Liver (tissue), 3 donors: ENCODE results near the gene ATP13A5.

Experiments
- ATF3 ChIP-seq: IDR thresholded peaks from 2 replicates; pipeline ENCODE4 v1.6.1; 2016; ENCODE audit warnings: antibody characterized with exemption
- CTCF ChIP-seq: fragments of 150-350 bp; IDR thresholded peaks from 2 replicates; pipeline ENCODE4 v1.5.1; 2017; ENCODE audit warnings: improper control_type of control experiment, low read depth, low read length; ENCODE audit not compliant: missing input control
- EGR1 ChIP-seq, 2 donors: IDR thresholded peaks; 2 replicates each; pipeline ENCODE4 v1.6.1; 2016 to 2018; ENCODE audit warnings: antibody characterized with exemption in 2 of 2, low read depth in 2 of 2
- GABPA ChIP-seq, 2 donors: IDR thresholded peaks in 1 of 2; conservative IDR thresholded peaks in 1 of 2; 2 replicates each; pipeline ENCODE4 v1.6.1; 2016; ENCODE audit warnings: antibody characterized with exemption in 2 of 2, mild to moderate bottlenecking in 1 of 2, moderate library complexity in 1 of 2
- JUND ChIP-seq, 2 donors: IDR thresholded peaks; 2 replicates each; pipeline ENCODE4 v1.6.1; 2016; ENCODE audit warnings: antibody characterized with exemption in 2 of 2
- NR2F2 ChIP-seq: IDR thresholded peaks from 2 replicates; pipeline ENCODE4 v1.6.1; 2016; ENCODE audit warnings: antibody characterized with exemption
- RAD21 ChIP-seq, 2 donors: IDR thresholded peaks; 2 replicates each; pipeline ENCODE4 v1.6.1; 2016; ENCODE audit warnings: antibody characterized with exemption in 2 of 2, mild to moderate bottlenecking in 2 of 2
- REST ChIP-seq: IDR thresholded peaks from 2 replicates; pipeline ENCODE4 v1.6.1; 2016; ENCODE audit warnings: antibody characterized with exemption, mild to moderate bottlenecking
- YY1 ChIP-seq: IDR thresholded peaks from 2 replicates; pipeline ENCODE4 v1.6.1; 2016; ENCODE audit warnings: antibody characterized with exemption, mild to moderate bottlenecking
- donor health status: healthy.
- donor health status: healthy.

GRCh38 chr3:193335031-193335430 is 43.5 kb downstream of the ATP13A5 start:
- TF ChIP-seq RAD21 (IDR thresholded peaks at IDR 0.05) (no peak), CTCF (no peak), NR2F2 (no peak), YY1 (no peak), REST (no peak), GABPA (IDR thresholded peaks at IDR 0.05 in 1 of 2, conservative IDR thresholded peaks at IDR 0.05 in 1 of 2) (no peak), EGR1 (IDR thresholded peaks at IDR 0.05; ENCODE audit: low read depth in 2 of 2) (no peak), ATF3 (no peak), JUND (IDR thresholded peaks at IDR 0.05) (no peak)
